Retinal pigment epithelial cell (primary cell): ENCODE results near the gene C10orf62.
"Not testable (repeated sequence)": the region's sequence is repeated elsewhere in the genome, so short reads cannot be mapped to it uniquely, and the experiment has no call there.

ENCODE experiments used
- DNase-seq: peaks from one replicate; pipeline ENCODE4 v3.0.0-alpha.2; 2010; ENCODE audit warnings: low read depth
- H3K4me3 ChIP-seq: 2 replicates; pipeline ENCODE4 v1.5.1; 2011; ENCODE audit warnings: mild to moderate bottlenecking, low read length, control low read depth, moderate library complexity
- CTCF ChIP-seq: conservative IDR thresholded peaks from 2 replicates; pipeline ENCODE4 v1.5.1; 2011; ENCODE audit warnings: low read depth, low read length, control low read depth, inconsistent platforms

Gene C10orf62

GRCh38 chr10:97571622-97572021 is 17.9 kb upstream of the C10orf62 start:
- H3K4me3 ChIP-seq = no peak overlapping the region
- TF ChIP-seq CTCF = no peak
- DNase-seq = no peak

GRCh38 chr10:97572214-97572989 is 17.1 kb upstream of the C10orf62 start, which contains the start of gene ANKRD2:
ANKRD2 (plus strand) TSS chr10:97572779; CDS start chr10:97572789, 10 bp downstream.
- no peak for DNase-seq
- TF ChIP-seq CTCF = peak; percentile 95
- no peak within 1 kb of the TSS for H3K4me3 ChIP-seq

- DNase-seq = no peak
- H3K4me3 ChIP-seq = no peak overlapping the region
- no peak for TF ChIP-seq CTCF
Measured at GRCh38 chr10:97573021-97573420, 16.5 kb upstream of the C10orf62 start.

GRCh38 chr10:97573672-97574071 is 15.8 kb upstream of the C10orf62 start:
- no peak for DNase-seq
- H3K4me3 ChIP-seq = no peak overlapping the region
- no peak for TF ChIP-seq CTCF

DNA sequence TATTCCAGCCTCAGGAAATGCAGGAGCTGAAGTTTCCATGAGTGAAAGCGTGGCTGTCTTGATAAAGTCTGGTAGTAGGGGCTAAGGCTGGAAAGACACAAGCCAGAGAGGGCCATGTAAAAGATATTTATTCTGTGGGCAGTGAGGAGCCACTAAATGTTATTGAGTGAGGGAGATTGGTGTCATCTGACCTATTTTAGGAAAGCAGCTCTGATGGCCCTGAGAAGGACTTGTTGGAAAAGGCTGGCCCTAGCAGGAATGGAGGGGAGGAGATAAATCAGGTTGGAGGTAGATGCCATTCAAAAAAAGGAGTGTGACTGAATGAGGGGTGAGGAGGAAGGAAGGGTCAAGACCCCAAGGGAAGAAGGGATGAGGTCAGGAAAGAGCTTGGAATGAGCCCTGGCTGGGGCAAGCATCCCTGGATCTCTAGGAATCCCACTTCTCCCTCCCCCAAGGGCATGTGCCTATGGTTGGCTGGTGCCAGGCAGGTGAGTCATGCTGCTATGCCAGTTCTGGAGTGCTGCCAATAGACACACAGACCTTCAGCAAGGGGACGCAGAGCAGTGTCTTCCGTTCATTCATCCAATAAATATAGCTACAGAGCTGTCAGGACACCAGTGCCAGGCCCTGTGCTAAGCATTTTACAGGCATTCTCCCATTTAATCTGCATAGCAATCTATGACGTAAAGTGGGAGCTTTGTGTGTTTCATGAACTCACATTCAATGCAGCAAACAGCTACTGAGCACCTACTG is 15.0 kb upstream of the C10orf62 start:
- TF ChIP-seq CTCF = no peak
- peak; percentile 91 for DNase-seq
- H3K4me3 ChIP-seq = no peak overlapping the region

GRCh38 chr10:97575127-97575668 is 14.3 kb upstream of the C10orf62 start:
- TF ChIP-seq CTCF = no peak
- no peak for DNase-seq
- H3K4me3 ChIP-seq = no peak overlapping the region

DNA sequence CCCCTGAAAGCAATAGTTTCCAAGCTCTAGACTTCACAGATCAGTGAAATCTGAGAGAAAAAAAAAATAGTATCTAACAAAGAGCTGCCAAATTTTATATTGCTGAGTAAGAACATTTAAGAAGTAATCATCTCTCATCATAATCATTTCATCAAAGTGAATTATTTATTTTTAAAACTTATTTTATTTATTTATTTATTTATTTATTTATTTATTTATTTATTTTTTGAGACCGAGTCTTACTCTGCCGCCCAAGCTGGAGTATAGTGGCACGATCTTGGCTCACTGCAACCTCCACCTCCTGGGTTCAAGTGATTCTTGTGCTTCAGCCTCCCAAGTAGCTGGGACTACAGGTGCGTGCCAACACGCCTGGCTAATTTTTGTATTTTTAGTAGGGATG is 13.0 kb upstream of the C10orf62 start:
- DNase-seq, H3K4me3 ChIP-seq: not testable (repeated sequence)
